Activated CD4-positive, alpha-beta T cell treated with anti-CD3 and anti-CD28 coated beads, Interleukin-2, amount 50 U/mL, for 16 hours (primary cell): Measurements from ENCODE around the gene DENND1A.
A peak's percentile ranks its signal among the peaks of the same experiment; 100 is the strongest.
"Not testable (repeated sequence)": the region's sequence is repeated elsewhere in the genome, so short reads cannot be mapped to it uniquely, and the experiment has no call there.

Experiments
- DNase-seq: peaks from one replicate; pipeline ENCODE4 v3.0.0-alpha.2; 2020

Gene DENND1A

DNA sequence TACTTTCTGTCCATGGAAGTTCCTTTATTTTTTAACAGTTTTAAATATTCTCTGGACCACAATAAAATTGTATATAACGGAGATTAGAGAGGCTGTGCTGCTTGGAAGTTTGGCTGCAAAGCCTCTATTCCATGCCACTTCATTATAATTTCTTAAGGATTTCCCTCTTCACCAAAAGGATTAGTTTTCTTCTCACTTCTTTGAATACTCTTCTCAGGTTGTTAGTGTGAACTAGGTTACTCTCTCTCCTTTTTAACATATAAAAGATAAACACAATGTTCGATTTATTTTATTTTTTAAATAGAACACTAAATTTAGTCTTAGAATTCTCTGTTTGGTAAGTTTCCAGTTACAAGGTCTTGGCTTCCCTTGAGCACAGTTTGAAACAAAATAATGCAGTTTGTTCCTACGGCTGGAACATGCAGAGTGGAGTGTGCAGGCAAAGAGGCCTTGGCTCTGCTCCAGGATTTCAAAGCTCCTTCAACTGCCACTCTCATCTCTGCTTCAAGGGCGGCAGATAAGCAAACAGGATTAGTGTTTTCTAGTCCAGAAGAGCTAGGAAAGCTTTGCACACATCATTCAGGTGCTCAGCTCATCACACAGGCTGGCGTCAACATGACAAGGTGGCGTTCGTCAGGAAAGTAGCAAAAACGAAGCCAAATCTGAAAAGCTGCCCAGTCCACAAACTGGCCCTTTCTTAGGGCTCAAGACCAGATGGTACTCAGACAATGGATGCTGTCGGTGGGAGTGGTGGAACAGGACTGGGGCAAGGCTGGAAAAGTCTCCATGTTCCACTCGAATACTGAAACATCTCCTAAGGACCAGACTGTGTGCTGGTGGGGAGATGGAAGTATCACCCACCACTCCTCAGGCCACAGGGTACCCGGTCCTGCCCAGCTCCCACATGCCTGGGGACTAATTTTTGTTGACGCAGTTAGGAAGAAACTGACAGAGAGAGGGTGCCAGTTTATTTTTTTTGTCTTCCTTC lies 287.3 kb downstream of the DENND1A start:
- no peak for DNase-seq

DNA sequence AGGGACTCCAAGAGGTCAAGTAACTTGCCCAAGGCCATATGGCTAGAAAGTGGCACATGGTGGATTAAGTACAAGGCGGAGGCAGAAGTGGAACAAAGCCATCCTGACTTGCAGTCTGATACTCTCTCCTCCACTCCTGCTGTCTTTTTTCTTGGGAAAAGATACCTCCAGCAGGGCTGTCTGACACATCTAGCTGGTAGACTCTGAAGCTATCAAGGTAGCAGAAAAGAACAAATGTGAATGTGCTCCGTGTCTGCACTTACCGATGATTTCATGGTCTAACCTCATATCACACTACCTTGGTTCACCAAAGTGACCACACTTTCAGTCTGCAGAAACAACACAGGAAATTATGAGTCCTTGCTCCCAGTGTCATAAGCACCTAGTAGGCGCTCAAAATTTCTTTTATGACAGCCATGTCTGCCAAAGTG lies 289.1 kb downstream of the DENND1A start:
- peak; percentile 75 for DNase-seq

DNA sequence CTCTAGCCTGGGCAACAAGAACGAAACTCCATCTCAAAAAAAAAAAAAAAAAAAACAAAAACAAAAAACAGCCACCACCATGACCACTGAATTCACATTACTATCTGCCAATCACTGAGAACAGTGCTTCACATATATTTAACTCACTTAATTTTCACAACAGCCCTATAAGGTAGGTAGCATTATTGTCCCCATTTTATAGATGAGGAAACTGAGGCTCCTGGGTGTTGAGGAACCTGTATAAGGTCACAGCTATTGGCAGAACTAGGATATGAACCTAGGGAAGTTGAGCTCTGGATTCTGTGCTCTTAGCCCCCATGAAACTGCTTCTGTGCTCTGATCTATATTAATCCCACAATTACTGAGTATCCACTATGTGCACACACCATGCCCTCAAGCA lies 290.2 kb downstream of the DENND1A start:
- no peak for DNase-seq

- DNase-seq: peak; percentile 43
Measured at GRCh38 chr9:123637945-123638634, 291.8 kb downstream of the DENND1A start.

GRCh38 chr9:123637606-123637944 lies 292.4 kb downstream of the DENND1A start:
- no peak for DNase-seq

DNA sequence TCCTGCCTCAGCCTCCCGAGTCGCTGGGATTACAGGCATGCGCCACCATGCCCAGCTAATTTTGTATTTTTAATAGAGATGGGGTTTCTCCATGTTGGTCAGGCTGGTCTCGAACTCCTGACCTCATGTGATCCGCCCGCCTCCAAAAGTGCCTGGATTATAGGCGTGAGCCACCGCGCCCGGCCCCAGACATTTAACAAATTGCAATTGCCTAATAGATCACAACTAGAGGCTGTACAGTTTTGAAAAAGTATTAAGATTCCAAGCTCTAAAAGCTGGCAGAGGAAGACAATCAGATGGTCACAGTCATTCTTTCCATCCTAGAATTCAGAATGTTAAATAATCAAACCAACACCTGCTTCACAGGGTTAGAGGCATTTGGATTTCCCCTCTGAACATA lies 293.1 kb downstream of the DENND1A start:
- not testable (repeated sequence) for DNase-seq

DNA sequence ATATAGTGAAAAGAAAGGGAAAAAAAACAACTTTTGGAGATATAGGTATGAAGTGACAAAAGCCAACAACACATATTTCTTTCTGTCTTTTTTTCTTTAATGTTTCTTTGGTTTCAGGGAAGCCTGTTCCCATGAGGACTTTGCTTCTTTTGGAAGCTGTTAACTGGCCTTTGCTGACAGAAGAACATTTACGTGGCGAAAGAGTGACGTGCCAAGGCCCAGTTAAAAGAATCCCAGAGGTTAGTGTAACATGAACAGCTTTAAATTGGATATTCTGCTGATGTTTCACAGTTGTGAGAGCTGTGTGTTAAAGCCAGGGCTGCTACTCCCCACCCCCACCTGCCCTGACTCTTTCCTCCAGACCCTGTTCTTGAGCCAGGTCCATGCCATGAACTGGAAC lies 298.1 kb downstream of the DENND1A start:
- DNase-seq: no peak

DNA sequence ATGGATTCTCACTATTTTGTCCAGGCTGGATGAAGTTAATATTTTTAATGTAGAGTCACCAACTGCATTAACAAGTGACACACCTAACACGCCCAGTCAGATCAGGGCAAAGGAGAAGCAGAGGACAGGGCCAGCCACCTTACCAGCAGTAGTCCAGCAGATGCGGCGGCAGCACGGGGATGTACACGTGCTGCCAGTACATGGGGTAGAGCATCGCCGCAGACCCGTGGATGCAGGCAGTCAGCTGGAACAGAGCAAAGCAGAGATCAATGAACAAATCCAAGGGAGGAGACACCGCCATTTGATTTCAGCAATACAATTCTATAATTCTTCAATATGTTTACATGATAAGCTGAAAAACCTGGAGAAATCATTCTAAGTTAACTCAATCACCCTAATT lies 299.7 kb downstream of the DENND1A start:
- DNase-seq: no peak

DNA sequence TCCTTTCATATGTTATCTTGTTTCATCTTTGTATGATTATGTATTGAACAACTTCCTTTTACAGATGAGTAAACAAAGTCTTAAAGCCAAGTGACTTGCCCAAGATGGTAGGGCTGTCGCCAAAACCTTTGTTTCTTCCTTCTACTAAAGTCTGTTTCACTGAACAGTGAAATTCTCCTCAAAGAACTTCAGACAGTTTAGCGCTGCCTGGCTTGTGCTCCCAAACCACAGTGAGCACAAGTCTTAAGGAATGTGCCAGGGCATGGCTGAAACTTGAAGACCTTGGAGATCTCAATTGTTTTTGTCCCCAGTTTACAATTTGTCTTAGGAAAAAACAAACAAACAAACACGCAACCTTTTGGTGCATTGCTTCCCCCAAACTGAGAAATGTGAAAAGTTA lies 300.4 kb downstream of the DENND1A start:
- no peak for DNase-seq

- DNase-seq: no peak
Measured at GRCh38 chr9:123622711-123623241, 307.1 kb downstream of the DENND1A start.

DNA sequence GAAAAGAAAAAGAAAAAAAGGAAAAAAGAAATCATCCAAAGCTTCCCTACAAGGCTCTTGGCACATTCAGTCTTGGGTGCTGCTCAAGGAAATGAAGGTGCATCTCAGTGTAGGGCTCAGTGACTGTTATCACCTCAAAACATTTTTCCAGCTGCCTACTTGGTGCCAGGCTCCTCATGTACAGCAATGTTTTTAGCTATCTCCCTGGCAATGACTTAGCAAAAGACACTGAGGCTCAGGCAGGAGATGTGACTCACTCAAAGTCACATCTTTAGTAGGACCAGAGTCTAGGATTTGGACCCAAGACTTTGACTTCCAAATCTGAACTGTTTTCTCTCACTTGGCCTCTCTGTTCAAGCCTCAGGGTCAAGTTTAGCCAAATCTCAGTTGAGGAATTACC lies 309.7 kb downstream of the DENND1A start:
- no peak for DNase-seq

- DNase-seq: no peak
Measured at GRCh38 chr9:123617952-123618678, 311.8 kb downstream of the DENND1A start.

GRCh38 chr9:123617286-123617685 lies 312.6 kb downstream of the DENND1A start:
- DNase-seq: no peak

DNA sequence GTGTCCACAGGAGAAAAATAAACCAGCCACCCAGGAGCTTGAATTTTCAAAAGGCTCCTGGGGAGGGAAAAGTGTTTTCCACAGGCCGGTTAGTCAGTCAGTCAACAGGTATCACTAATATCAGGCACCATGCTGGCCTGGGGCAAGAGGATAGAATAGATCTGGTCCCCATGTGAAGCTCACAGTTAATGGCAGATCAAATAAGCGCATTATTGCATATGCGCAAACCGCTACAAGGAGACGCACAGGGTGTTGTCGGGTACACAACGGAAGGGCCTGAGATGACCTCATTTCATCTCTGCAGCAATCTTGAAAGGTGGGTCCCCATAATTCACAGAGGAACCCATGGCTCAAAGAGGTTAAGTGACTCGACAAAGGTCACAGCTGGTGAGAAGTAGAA lies 313.2 kb downstream of the DENND1A start:
- no peak for DNase-seq

DNA sequence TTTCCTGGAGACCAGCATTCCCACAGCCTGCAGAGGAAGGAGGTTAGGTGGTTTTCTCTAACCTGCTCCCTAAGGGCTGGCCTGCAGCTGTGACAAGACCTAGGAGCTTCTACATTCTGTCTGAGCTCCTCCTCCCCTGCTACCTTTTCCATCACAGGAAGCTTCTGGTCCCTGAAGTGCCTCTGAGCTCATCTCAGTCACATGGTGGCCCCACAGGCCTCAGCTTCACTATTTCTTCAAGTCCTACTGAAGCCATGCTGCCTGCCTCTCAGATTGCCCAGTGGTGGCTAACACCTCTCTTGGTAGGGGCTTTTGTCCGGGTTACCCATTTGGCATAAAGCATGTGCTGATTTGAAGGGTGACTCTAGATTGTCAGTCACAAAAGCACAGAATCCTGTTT lies 314.5 kb downstream of the DENND1A start:
- DNase-seq: no peak

DNA sequence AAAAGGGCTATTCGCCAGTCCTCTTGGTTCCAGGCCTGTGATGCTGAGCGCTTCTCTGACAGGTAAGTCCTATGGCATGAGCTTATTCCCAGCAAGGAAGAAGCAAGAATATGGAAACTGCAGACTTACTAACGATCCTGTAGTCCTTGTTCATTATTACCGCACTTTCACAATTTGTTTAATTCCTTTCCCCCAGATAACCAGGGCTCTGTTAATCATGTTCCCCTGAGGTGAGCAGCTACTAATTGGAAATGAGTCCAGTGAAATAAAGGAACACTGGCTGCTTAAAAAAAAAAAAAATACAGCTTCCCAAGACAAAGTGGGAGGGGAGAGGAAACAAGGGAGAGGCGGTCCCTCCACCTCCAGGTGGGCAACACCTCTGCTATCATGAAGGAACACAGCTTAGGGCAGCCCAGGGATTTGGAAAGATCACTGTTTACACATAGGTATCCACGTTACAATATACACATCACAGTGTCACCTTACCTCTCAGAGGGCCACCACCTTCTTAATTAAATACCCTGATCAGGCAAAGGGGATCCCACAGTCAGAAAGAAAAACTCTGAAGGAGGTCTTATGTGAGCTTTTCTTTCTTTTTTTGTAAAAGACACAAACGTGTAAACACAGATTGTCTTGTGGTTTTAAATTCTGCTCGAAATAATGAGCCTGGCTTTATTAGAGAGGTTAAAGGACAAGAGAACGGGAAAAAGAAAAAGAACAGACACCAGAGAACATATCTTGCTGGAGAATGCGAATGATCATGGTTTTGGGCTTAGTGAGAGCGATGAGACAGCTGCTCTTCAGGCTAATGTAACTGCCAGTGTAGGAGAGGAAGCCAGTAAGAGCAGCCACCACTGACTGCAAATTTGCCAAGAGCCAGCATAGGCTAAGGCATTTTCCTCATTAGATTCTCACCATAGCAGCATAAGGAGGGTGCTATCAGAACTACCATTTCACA lies 315.3 kb downstream of the DENND1A start:
- DNase-seq: no peak

GRCh38 chr9:123611226-123611625 lies 318.7 kb downstream of the DENND1A start:
- DNase-seq: no peak

GRCh38 chr9:123609844-123610243 lies 320.1 kb downstream of the DENND1A start:
- no peak for DNase-seq

- DNase-seq: no peak
Measured at GRCh38 chr9:123608104-123608503, 321.8 kb downstream of the DENND1A start.

DNA sequence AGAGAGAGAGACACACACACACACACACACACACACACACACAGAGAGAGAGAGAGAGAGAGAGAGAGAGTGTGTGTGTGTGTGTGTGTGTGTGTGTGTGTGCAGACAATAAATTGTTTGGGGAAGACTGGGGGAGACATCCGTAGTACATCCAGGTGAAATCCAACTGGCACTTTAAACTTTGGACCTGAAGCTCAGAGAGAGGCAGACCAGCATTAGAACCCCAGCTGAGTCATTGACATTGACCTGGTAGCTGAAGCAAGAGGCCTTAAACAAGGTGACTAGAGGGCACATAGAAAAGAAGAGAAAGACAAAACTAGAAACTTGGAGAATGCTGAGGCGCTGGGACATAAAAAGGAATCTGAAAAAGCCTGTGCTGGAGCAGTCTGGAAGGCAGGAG lies 322.4 kb downstream of the DENND1A start:
- no peak for DNase-seq

DNA sequence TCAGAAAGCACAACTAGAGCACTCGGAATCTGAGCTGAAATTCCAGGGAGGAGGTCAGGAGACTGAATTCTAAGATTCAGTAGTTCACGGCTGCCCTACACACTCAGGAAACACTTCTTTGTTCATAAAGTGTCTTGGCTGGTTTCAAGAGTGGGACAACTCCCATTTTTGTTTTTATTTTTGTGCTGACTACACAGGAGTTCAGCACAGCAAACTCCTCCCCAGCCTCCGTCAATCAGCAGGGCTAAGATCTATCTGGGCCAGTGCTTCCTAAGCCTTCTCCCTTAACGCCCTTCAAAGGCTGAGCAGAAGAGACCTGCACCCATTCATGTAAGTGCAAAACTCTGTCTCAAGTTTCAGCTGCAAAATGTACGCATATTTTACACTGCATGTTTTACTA lies 323.8 kb downstream of the DENND1A start:
- DNase-seq: no peak

- no peak for DNase-seq
Measured at GRCh38 chr9:123605286-123605685, 324.6 kb downstream of the DENND1A start.
